Colonic mucosa (tissue), 4 donors: ENCODE measurements around the gene CFAP73. TPM values are rescaled to one million over a fixed set of nuclear protein-coding genes. Genes with fewer than 3 reads are reported as not detected.

ENCODE experiments used
- DNase-seq: peaks from one replicate; pipeline ENCODE4 v3.0.0-alpha.2; 2020
- H3K27ac ChIP-seq: fragments of 200-600 bp; one replicate; pipeline ENCODE4 v1.8.0; 2021
- H3K27me3 ChIP-seq: fragments of 200-600 bp; one replicate; pipeline ENCODE4 v1.8.0; 2021
- H3K36me3 ChIP-seq: fragments of 200-600 bp; one replicate; pipeline ENCODE4 v1.8.0; 2021
- H3K4me1 ChIP-seq: fragments of 200-600 bp; one replicate; pipeline ENCODE4 v1.8.0; 2021; ENCODE audit warnings: mild to moderate bottlenecking
- H3K4me3 ChIP-seq: fragments of 200-600 bp; one replicate; pipeline ENCODE4 v1.8.0; 2021
- H3K9ac ChIP-seq, 2 donors: one replicate each; pipeline ENCODE4 v1.7.0; 2013; ENCODE audit warnings: control low read depth in 2 of 2, low read depth in 2 of 2, low read length in 2 of 2
- H3K9me3 ChIP-seq: fragments of 200-600 bp; one replicate; pipeline ENCODE4 v1.8.0; 2021
- CTCF ChIP-seq: fragments of 200-600 bp; IDR thresholded peaks from one replicate; pipeline ENCODE4 v1.8.0; 2022; ENCODE audit warnings: antibody characterized with exemption, mild to moderate bottlenecking
- intact Hi-C: fragments of 100-400 bp; cut with DNase I; formaldehyde crosslinking; loops from one replicate; pipeline ENCODE4 v1.14.1; 2022
- total RNA-seq, 2 donors: library from RNA; stranded (reverse); fragmentation: NEBNext Ultra II Directional in 1 of 2; extraction: Animal tissue kit (Norgen Biotek cat#: 25700) in 1 of 2; gene quantifications; one replicate each; pipeline ENCODE4 v1.2.1, GENCODE V29; 2021
- donor health status: healthy.
- donor health status: DM: no; HTN: no; CAD: no.
- donor health status: DM: no; HTN: no; CAD: no.

CFAP73 gene
- total RNA-seq, 2 donors from 2014 or later = 0.20 TPM; not detected in 1

- H3K4me1 ChIP-seq = peaks cover 3% of the 10 kb centered on the region
- DNase-seq = no peak
- TF ChIP-seq CTCF = no peak
- H3K9ac ChIP-seq = no peak overlapping the region
- no peak overlapping the region for H3K27ac ChIP-seq
- no peak overlapping the region for H3K4me3 ChIP-seq
- peaks cover 14% of the 10 kb centered on the region for H3K27me3 ChIP-seq
- intact Hi-C loops = loop anchor here (10.0 kb wide), 1 partner anchor 64 kb away; no protein-coding TSS in a partner anchor
- H3K9me3 ChIP-seq = no peaks in the 10 kb centered on the region
- H3K36me3 ChIP-seq = peaks cover 5% of the 10 kb centered on the region
Observed at GRCh38 chr12:113158439-113159203, 9.1 kb downstream of the CFAP73 start.

GRCh38 chr12:113159937-113160336 is 10.4 kb downstream of the CFAP73 start:
- H3K9me3 ChIP-seq = no peaks in the 10 kb centered on the region
- H3K4me3 ChIP-seq = no peak overlapping the region
- no peak for TF ChIP-seq CTCF
- DNase-seq = no peak
- intact Hi-C loops = loop anchor here (10.0 kb wide), 1 partner anchor 65 kb away; no protein-coding TSS in a partner anchor
- H3K9ac ChIP-seq = no peak overlapping the region
- H3K4me1 ChIP-seq = no peaks in the 10 kb centered on the region
- H3K27me3 ChIP-seq = peaks cover 1% of the 10 kb centered on the region
- H3K27ac ChIP-seq = no peak overlapping the region
- H3K36me3 ChIP-seq = peaks cover 5% of the 10 kb centered on the region

GRCh38 chr12:113161415-113162016 is 12.0 kb downstream of the CFAP73 start:
- no peak for TF ChIP-seq CTCF
- peaks cover 5% of the 10 kb centered on the region for H3K36me3 ChIP-seq
- DNase-seq = no peak

GRCh38 chr12:113162102-113163029 is 12.8 kb downstream of the CFAP73 start:
- Histone ChIP-seq H3K9me3 (no peaks in the 10 kb centered on the region), H3K36me3 (peaks cover 5% of the 10 kb centered on the region), H3K4me3 (no peak overlapping the region), H3K27ac (no peak overlapping the region), H3K9ac (no peak overlapping the region), H3K4me1 (no peaks in the 10 kb centered on the region), H3K27me3 (no peaks in the 10 kb centered on the region)
- DNase-seq = no peak
- intact Hi-C loops = no loop called here
- TF ChIP-seq CTCF = no peak

More at GRCh38 chr12:113161415-113162016, 12.0 kb downstream of the CFAP73 start:
- intact Hi-C loops = no loop called here
- no peaks in the 10 kb centered on the region for H3K4me1 ChIP-seq
- no peak overlapping the region for H3K27ac ChIP-seq
- H3K9ac ChIP-seq = no peak overlapping the region
- no peak overlapping the region for H3K4me3 ChIP-seq
- no peaks in the 10 kb centered on the region for H3K27me3 ChIP-seq
- no peaks in the 10 kb centered on the region for H3K9me3 ChIP-seq

GRCh38 chr12:113163030-113163360 is 13.5 kb downstream of the CFAP73 start:
- H3K4me3 ChIP-seq = no peak overlapping the region
- no peak for TF ChIP-seq CTCF
- H3K36me3 ChIP-seq = peaks cover 6% of the 10 kb centered on the region
- intact Hi-C loops = no loop called here
- H3K9ac ChIP-seq = no peak overlapping the region
- H3K4me1 ChIP-seq = no peaks in the 10 kb centered on the region
- no peak overlapping the region for H3K27ac ChIP-seq
- no peak for DNase-seq
- H3K9me3 ChIP-seq = no peaks in the 10 kb centered on the region
- H3K27me3 ChIP-seq = no peaks in the 10 kb centered on the region
